GM19240 (cell line): ENCODE results near the gene CNGA1.
"Not testable (repeated sequence)": the region's sequence is repeated elsewhere in the genome, so short reads cannot be mapped to it uniquely, and the experiment has no call there.

Source experiments
- DNase-seq: peaks from one replicate; pipeline ENCODE4 v3.0.0; 2011; ENCODE audit warnings: low spot score; ENCODE audit not compliant: insufficient read length

The CNGA1 gene

DNA sequence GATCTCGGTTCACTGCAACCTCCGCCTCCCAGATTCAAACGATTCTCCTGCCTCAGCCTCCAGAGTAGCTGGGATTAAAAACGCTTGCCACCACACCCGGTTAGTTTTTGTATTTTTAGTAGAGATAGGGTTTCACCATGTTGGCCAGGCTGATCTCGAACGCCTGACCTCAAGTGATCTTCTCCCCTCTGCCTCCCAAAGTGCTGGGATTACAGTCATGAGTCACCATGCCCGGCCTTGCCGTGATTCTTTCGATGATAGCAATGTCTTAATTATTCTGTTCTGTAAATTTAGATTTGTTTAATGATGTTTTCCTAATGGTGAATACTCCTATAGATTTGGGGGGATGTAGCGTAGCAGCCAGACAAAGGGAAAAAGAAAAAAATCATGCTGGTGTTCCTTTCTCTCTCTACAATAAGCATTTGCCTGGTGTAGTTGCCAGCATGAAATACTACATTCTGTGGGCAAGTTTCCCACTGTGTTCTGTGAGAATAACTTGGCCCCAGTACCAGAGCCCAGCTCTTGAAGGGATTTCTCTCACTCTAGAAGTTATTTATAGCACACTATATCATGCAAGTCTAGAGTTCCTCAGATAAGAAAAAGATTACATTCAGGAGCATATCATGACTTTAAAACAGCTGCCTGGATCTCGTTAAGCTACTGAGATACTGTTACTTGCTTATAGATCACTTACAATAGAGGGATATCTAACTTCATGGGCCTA, 15.5 kb upstream of the CNGA1 start:
- DNase-seq = no peak

DNA sequence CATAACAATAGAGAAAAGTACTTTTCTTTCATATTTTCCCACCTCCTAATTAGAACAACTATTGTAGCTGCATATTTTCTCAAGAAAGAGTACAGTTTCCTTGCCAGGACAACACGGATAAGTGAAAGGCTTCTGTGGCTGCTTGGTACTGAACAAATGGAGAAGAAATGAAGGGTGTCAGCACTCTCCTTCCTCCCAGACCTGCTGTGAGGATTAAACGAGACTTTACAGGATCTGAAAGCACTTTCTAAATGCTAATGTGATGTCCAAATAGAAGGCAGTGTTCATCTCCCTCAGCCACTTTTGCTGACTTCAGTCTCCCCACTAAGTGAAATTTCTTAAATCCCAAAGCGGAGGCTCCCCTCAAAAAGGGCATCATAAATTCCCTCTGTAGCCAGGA, 14.0 kb upstream of the CNGA1 start:
- DNase-seq = no peak

GRCh38 chr4:48028696-48029095, 12.2 kb upstream of the CNGA1 start:
- no peak for DNase-seq

DNA sequence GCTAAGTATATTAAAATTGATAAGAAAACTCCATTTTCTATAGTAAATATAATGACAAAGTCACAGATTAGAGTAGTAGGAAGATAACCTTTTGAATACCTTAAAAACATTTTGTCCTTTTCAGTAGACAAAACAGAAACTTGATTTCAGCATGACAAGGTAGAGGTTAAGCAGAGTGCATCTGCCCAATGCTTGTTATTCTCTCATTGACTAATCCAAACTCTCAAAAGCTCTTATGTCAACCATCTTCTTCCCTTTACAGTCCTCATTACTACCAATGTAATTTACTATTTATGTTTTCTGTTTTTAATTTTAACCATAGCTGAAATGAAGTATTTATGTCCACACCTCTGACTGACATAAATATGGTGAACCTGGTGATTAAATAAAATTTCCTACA, 11.2 kb upstream of the CNGA1 start:
- no peak for DNase-seq

DNA sequence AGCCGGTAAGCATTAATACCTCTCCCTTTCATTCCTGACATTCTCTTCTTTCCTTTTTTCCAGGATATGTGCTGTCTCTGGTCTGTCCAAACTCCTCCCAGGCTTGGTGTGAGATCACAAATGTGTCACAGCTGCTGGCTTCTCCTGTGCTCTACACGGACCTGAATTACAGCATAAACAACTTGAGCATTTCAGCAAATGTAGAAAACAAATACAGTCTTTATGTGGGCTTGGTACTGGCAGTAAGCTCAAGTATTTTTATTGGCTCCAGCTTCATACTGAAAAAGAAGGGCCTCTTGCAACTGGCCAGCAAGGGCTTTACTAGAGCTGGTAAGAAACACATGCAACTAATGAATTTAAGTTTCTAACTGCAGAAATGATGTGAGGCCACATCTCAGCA, 8.5 kb upstream of the CNGA1 start:
- no peak for DNase-seq

DNA sequence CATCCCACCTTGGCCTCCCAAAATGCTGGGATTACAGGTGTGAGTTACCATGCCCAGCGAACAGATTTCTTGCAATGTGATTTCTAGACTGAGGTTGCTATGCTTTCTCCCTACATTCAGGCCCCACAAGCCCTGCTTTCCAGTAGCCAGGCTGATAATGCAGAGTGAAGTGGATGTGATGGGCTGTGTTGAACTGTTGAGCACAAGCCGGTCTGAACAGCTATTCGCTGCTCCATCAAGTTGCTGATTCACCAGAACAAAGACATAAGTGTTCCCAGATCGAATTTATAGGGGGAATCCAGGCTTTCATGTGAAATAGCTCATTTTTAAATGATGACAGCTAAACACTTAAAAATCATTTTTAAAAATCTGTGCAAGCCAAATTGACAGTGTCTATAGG, 8.0 kb upstream of the CNGA1 start:
- DNase-seq = no peak

DNA sequence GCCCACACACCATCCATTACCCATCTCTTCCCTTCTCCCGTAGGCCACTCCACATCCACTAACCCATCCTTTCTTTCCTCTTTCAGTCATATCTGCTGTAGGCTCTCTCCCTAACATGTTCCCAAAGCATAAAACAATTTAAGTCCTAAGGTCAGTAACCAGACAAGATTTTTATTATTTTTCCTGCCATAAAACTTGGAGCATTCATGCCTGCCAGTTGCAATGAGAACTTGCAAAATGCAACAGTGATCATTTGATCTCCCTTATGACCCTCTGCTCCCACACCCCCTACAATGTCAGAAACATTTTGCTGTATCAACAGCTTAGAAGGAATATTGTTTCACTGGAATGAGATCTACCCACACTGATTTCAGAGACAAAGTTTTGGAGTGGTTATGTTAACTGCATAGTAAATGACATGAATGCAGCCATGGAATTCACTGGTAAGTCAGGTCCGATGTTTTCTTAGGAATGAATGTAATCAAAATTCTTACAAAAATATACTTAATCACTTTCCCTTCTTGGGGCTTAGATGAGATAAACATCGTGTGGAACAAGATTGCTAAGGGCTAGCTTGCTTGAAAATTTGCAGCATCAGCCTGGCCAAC, 5.8 kb upstream of the CNGA1 start:
- DNase-seq = no peak

DNA sequence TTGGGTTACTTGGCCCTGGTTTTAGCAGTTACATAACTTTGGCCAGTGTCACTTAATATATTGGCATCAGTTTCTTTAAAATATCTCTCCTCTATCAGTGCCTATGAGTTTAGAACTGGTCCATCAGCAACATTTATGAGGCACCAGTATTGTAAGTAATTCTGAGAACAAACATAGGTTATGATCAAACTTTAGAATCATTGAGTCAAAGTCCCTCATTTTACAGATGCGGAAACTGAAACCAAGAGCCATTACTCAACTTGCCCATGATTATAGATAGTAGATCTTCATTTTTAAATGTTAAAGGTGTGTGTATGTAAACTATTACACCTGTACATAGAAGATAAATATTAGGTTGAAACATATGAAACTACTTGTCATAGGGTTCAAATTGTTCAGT, 4.6 kb upstream of the CNGA1 start:
- DNase-seq = no peak

GRCh38 chr4:48018112-48018511, 1.6 kb upstream of the CNGA1 start:
- DNase-seq = no peak

DNA sequence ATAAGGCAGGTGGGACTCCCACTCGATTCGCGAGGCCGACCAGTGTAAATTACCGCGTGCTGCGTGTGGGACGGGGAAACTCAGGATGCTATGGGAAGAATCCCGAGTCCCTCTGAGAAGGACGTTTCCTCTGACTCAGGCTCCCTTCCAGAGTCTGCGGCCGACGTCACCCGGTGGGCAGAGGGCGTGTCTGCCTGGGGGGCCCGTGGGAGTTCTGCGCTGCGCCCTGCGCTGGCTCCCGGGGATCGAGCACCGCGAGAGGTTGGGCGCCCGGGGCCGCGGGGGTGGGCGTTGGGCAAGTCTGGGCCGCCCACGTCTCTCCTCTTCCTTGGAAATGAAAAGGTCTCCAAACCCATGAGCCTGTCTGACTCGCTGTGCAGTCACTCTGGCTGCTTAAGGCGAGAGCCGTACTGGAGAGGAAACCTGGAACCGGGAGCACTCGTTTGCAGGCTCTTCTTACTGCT, 659 bp upstream of the CNGA1 start:
- no peak for DNase-seq

DNA sequence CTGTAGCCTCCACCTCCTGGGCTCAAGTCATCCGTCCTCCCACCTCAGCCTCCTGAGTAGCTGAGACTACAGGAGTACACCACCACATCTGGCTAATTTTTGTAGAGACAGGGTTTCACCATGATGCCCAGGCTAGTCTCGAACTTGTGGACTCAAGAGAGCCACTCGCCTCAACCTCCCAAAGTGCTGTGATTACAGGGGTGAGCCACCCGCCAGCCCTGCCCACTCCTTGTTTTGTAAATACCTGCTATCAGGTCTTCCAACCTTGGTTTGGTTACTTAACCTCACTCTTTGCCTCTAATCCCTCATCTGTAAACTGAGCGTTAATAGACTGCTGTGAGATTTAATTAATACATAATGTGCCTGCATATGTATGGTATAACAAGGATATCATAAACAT, 803 bp downstream of the CNGA1 start:
- DNase-seq = no peak

DNA sequence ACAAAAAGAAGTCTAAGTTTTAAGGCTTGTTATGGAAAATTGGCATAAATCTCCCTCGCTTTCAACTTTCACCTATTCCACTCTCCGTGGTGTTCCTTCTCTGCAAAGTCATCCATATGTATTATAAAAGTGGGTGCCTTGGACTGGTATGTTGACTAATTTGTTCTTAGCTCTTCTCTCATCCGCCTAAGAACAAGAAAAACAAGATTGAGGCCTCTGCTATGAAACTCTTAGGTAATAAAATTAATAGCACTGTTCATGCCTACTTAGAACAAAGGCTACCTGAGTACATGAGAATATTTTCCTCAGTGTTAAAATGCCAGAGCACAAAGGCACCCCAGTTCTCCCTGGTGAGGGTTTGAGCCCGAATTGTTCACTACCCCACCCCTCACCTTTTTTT, 1.3 kb downstream of the CNGA1 start:
- DNase-seq = no peak

GRCh38 chr4:48012824-48013223, 3.7 kb downstream of the CNGA1 start:
- no peak for DNase-seq

DNA sequence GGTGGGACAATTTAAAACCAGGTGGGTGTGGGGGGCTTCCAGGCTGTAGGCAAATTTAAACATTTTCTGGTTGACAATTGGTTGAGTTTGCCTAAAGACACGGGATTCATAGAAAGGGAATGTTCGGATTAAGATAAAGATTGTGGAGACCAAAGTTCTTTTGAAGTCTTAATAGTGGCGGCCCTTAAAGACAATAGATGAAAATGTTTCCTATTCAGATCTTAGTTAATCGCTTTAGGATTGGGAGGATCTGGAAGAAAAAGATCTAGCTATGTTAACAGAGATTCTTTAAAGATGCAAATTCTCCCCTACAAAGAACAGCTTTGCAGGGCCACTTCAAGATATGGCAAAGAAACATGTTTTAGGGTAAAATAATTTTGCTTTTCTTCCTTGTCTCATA, 4.8 kb downstream of the CNGA1 start:
- DNase-seq = no peak

DNA sequence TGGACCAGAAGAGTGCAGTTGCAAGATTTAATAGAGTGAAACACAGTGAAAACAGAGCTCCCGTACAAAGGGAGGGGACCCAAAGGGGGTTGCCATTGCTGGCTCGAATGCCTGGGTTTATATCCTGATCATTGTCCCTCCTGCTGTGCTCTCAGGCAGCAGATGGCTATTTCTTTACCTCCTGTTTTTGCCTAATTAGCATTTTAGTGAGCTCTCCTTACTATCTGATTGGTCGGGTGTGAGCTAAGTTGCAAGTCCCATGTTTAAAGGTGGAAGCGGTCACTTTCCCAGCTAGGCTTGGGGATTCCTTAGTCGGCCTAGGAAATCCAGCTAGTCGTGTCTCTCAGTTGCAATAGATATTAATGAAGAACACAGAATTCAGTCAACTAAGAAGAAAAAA, 5.6 kb downstream of the CNGA1 start:
- not testable (repeated sequence) for DNase-seq

DNA sequence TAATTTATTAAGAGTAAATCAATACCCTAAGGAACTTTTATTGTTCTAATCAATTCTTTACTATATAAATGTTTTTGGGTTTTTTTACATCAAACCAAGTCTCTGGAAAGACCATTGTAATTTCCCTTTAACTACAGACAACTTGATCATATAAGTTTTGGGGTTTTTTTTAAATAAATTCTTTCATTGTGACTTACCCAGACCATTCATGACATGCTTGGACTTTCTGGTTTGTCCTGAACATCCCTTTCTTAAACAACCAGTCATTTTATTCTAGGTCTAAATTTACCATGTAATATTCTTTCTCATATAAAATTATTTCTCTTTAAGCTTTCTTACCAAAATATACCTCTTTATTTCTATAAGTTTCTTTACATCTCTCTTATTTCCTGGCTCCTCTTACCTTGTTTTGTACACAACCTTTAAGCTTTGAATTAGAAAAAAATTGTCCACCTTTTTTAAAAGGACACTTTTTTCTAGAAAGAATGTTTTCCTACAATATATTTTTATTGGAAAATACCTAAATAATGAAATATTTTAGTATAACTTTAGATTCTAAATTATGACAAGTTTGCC, 8.4 kb downstream of the CNGA1 start:
- no peak for DNase-seq

- no peak for DNase-seq
Observed at GRCh38 chr4:48005781-48006180, 10.7 kb downstream of the CNGA1 start.

DNA sequence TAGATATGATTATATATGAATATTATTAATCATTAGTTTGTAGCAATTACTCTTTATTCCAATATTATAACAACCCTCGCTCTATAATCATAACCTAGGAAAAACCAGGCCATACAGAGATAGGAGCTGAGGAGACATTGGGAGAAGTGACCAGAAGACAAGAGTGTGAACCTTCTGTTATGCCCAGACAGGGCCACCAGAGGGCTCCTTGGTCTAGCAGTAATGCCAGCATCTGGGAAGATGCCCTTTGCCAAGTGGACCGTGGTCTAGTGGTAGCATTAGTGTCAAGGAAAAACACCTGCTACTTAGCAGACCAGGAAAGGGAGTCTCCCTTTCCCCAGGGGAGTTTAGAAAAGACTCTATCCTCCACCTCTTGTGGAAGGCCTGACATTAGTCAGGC, 12.9 kb downstream of the CNGA1 start:
- not testable (repeated sequence) for DNase-seq

DNA sequence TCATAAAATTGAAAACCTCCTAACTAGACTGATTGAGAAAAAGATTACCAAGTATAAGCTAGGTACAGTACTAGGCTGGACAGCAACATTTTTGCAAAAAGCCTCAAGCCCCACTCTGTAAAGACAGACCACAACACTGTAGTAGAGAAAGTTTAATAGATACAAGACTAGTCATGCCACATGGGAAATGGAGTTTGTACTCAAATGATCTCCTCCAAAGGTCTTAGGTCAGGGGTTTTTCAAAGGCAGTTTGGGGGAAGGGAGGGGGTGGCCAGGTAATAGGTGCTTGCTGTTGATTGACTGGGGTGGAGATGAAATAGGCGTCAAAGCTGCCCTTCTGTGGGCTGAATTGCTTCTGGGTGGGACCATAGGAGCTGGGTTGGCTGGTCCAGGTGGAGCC, 14.2 kb downstream of the CNGA1 start:
- no peak for DNase-seq

GRCh38 chr4:47996021-47996420, 20.5 kb downstream of the CNGA1 start:
- no peak for DNase-seq

- DNase-seq = not testable (repeated sequence)
Observed at GRCh38 chr4:47992475-47992874, 24.0 kb downstream of the CNGA1 start.

DNA sequence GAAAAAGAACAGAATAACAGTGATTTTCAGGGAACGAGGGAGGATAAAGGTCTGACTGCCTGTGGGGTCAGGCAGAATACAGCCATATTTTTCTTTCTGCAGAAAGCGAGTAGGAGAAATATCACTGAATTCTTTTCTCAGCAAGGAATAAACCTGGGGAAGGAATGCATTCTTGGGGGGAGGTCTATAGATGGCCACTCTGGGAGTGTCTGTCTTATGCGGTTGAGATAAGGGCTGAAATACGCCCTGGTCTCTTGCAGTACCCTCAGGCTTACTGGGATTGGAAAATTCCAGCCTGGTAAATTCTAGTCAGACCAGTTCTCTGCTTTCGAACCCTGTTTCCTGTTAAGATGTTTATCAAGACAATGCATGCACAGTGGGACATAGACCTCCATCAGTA, 26.3 kb downstream of the CNGA1 start:
- no peak for DNase-seq

GRCh38 chr4:47974566-47974965, 41.9 kb downstream of the CNGA1 start:
- no peak for DNase-seq
